HG02970 (cell line): Measurements from ENCODE around the gene CLUH.

ENCODE experiments used
- ATAC-seq: cut with Tn5 transposase; IDR thresholded peaks from one replicate; pipeline ENCODE4 v1.9.1; 2021; ENCODE audit warnings: mild to moderate bottlenecking, moderate library complexity, moderate number of reproducible peaks; ENCODE audit not compliant: unreplicated experiment, low FRiP score

Gene CLUH

DNA sequence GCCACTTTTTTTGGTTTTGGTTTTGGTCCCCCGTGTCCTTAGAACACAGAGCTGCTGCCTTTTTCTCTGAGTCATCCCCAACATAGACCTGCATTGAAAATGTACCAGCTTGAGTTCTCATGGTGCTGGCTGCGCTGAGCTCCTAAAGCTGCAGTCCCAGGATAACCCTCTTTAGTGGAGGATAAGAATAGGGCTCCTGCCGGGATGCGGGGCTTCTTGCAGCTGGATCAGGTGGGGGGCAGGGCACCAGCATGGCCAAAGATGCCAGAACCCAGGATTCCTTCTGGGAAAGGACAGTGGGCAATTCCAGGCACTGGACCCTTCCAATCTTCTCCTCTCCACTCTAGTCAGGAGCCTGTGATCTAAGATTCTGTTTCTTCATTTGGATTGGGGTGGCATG is 8.3 kb upstream of the CLUH start:
- no peak for ATAC-seq

DNA sequence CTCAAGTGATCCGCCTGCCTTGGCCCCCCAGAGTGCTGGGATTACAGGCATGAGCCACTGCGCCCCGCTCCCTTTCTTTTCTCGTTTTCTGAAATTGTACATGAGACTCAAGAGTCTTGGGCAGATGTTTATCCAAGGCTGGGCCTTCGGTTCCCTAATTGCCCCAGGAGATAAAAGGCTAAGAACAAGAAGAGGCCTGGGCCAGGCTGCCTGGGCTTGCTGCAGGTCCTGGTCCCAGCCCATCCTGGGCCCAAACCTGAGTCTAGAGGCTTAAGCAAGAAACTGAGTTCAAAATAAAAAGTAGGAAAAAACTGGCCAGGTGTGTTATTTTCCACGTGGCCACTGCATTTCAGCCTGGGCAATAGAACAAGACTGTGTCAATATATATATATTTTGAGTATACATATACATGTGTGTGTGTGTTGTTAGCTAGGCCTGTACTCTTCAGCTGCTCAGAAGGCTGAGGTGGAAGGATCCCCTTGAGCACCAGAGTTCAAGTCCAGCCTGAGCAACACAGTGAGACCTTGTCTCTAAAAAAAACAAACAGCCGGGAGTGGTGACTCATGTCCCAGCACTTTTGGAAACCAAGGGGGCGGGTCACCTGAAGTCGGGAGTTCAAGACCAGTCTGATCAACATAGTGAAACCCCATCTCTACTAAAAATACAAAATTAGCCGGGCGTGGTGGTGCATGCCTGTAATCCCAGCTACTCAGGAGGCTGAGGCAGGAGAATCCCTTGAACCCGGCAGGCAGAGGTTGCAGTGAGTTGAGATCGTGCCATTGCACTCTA is 6.8 kb upstream of the CLUH start:
- ATAC-seq = no peak

DNA sequence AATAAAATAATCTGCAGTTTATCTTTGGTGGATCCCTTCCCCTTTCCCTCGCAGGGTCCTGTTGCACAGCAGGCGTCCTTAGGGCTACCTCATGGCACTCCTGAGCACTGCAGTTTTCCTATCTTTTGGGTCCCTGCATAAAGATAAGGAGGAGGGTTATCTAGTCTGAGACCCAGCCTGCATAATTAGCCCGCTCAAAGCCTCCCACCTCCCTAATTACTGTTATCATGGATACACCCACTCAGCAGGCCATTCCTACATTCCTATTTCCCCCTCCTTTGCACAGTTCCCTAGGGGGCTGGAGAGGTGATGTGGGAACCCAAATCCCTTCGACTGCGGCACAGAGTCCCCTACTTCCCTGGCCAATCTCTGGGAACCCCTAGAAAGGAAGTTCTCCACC is 5.1 kb upstream of the CLUH start:
- no peak for ATAC-seq

DNA sequence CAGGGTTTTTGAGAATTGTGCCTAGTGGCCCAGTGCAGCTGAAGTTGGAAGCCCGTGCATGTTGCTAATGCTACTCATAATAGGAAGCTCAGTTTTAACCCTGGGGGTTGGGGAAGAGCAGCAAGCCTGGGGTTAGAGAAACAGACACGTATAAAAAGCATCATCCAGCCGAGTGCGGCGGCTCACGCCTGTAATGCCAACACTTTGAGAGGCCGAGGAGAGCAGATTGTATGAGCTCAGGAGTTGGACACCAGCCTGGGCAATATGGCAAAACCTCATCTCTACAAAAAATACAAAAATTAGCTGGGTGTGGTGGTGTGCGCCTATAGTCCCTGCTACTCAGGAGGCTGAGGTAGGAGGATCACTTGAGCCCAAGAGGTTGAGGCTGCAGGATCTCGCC is 2.3 kb upstream of the CLUH start:
- ATAC-seq = no peak

DNA sequence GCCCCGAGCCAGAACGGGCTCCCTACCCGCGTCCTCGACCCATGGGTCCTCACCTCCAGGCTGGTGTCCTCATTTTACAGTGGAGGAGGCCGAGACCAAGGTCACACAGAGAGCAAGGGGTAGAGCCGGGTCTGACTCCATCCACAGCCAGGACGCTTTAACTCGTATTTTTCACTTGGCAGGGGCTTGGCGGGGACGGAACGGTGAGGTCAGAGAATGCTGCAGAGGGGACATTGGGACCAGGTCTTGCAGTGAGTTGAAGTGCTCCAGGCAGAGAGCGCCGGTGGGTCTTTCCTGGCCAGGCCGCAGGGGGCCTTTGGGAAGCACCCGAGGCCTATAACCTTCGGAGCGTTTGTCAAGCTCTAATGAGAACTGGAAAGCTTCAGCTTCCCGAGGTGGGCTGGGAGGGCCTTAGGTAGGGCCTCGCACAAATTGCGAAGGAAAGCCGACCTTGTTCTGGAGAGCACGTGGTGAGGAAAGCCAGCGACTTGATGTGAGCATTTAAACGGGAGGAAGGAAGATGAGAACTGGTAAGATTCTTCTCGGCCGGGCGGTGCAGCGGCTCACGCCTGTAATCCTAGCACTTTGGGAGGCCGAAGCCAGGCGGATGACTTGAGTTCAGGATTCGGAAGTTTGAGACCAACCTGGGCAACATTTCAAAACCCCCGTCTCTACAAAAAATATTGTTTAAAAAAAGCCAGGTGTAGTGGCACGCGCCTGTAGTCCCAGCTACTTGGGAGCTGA is 908 bp upstream of the CLUH start:
- no peak for ATAC-seq

DNA sequence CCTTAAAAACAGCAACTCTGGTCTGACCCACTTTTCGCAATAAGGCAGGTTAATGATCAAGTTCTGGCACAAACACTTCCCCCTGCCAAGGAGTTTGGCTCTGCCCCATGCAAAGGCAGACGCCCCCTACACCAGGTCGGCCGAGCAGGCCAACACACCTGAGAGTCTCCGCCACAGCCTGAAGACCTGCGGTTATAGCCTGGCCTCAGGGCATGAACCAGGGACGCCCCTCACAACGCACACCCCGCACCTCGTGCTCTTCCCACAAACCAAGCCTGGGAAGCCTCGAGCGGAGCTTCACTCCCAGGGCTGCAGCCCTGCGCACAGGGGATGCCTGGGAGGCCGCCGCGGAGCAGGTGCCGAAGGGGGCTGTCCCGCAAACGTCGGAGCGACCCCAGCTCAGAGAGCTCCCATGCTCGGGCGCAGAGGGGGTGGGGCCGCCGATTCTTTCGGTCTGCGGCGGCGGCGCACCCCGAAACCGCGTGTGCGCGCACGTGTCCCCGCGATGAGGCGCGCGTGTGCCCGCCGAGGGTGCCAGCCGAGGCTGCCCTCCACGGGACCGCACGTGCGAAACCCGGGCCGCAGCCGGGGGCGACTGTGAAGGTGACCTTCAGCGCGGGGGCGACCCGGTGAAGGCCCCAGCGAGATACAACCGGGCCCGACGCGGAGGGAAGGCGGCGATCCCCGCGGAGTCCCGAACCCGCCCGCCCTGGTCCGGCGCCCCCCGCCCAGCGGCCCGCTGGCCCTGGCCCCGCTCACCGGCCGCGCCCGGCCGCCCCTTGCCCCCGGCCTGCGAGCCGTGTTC is 559 bp downstream of the CLUH start:
- peak; percentile 21 for ATAC-seq

DNA sequence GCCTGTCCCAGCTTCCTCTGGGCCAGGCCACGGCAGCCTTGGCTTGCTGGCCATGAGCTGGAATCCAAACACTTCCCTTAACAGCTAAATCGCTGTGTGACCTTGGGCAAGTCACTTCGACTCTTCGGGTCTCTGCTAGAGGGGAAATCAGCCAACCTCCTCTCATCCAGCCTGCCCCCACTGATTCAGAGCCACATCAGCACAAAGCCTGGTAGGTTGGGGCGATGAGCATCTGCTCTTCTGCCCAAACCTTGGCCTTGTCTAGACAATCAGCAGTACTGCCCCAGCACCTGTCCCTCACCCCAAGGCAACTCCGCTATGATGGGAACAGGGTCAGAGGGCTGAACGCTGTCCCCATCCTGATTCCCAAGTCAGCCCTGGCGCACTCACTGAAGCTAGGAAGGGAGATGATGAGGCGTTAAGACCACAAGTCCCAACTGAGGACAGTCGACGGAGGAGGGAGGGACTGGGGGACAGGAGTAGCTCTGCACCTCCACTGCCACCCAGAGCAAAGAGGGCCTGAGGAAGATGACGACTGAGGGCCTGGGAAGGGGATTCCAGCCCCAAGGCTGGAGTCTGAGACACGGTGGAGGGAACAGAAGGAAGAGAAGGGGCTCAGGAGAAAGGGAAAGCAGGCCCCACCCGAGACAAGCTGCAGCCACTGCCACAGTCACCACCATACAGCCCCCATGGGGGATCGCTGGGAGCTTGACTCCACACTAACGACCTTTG is 1.3 kb downstream of the CLUH start:
- no peak for ATAC-seq

DNA sequence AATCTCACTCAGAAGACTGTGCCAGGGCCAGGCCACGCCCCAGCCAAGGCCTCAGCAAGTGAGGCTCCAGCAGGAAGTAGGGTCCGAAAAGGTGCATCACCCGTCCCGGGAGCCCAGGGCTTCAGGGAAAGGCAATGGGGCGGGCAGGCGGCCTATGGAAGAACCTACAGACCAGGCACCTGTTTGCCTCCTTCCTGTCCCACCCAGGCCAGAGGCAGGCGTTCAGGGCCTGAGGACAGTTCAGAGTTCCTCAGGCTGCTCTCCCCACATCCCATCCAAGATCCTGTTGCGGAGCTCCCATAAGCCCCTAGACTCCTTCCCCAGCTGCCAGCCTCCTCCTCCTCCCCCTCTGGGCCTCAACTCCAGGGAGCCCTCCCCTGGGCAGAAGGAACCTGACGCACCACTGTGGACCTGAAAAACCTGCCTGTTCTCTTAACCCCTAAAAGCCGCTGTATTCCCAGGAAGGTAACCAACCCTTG is 2.3 kb downstream of the CLUH start:
- ATAC-seq = no peak

DNA sequence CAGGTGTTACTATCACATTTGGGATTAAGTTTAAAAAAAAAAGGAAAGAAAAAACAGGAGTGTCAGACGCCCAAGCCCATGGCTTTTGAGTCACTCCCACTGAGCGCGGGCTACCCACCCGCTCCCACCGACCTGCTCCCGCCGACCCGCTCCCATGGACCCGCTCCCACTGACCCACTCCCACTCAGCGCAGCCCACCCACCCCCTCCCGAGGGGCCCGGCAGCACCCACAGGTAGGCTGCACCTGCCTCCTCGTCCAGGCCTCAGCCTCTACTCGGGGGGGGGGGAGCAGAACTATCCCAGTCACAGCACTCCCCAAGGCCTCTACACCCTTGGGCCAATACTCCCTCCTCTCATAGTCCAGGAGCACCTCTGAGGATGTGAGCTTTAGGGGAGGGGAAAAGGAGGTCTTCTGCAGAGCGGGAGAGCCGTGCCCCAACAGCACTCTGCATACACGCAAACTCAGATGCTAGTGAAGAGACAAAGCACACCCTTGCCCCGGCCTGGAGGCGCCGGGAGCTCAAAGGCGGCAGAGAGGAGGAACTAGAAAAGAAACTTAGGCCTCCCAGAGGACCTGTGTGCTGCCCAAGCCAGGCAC is 2.9 kb downstream of the CLUH start:
- no peak for ATAC-seq

DNA sequence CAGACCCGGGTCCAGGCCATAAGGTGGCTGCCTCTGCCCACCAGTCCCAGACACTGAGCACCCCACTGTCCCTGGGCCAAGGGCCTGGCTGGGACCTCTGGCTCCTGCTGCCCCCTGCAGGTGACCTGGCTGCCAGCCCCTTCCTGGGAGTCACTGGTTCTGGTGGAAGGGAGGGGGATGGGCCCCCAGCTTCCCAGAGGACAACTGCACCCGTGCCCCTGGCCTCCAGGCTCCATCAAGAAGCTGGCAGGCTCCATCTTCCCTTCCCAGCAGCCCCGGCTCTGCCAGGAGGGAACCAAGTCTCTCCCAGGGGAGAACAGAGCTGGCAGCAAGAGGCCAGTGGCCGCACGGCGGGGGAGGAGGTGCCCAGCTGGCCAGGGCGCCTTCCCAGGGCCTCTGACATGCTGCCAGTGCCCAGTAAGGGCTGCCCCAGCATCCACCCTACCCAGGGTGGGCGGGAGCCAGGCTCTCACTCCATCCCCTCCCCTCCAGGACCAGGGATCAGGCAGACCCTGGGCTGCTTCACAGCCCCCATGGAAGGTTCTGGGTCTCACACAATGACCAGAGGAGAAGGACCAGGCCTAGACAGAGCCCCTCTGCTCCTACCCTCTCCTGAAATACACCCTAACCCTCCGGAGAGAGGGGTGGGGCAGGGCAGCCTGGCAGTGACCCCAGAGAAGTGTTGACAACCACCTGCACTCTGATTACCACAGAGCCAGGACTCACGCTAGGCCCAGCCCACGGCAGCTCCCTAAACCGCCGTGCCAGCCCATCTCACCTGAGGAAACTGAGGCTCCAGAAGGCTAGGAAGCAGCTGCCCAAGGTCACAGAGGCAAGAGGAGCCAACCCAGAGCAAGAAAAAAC is 3.6 kb downstream of the CLUH start:
- ATAC-seq = no peak

DNA sequence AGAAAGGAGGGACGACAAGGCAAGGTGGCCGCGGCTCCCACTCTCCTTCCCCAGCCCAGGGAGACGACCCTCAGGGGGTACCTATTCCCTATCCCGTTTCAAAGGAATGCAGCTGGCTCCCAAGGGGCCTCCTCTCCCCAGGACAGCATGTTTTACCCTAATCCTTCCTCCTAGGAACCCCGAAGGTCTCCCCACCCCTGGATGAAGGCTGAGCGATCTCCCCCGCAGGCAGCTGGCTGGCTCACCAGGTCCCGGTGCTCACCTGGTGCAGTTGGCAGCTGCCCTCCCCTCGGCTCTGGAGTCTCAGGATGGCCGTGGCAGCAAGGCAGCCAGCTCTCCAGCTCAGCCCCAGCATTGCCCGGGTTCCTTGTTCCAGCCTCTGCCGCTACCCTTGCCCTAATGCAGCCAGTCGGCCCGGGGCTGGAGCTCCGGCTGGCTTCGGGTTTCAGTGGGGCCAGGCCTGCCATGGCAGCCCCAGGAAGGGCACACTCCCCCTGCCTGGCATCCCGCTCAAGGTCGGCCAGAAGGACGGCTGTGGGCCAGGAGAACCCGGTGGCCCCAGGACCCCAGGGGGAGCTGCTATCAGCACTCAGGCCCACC is 4.6 kb downstream of the CLUH start:
- no peak for ATAC-seq

DNA sequence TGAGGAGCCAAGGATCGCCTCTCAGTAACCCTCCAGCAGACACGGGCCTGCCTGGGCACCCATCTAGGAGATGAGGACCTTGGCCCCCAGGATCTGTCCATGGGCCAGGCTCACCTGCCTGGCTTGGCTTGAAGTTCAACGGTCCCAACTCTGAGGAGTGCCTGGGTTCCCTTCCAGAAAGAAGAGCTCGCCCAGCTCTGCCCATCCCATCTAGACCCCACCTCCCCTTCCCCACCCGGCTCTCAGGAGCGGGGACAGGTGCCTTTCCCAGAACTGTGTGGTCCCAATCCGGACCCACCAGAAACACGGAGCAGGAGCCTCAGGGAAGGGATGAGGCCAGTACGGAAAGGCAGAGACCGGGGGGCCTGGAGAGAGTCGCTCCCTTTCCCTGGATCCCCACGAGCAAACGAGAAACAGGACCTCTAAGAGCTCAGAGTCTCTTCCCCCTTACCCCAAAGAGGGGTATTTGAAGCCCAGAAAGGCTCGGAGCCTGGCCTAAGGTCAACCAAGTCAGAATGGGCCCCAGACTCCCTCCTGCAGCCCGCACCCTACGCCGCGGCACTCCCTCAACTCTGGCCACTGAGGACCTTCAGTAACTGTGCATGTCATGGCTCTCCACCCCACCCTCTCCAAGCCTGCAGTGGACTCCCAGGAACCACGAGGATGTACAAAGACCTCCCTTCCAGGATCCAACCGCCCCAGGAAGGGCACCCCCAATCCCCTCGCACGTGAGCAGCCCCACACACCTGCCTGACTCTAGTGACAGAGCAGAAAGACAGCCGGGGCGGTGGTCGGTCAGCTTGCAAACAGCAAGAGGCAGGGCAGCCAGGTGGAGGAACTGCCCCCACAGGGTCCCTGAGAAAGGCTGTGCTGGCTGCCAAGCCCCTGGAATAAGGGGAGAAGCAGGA is 5.4 kb downstream of the CLUH start:
- ATAC-seq = no peak

DNA sequence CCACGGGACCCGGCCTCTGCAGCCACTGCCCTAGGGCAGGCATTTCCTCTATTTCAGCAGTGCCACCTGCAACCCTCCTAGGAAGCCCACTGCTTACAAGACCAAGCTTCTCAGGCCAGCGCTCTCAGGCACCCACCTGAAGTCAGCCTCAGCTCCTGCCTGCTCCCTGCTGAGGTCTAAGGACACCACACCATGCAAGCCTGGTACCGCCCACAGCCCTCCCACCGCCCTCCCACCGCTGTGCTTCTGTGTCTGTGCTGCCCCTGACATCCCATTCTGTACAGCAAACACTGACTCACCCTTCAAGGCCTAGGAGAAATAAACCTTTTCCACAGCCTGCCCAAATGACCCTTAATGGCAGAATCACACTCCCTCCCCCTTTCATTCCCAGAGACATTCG is 6.3 kb downstream of the CLUH start:
- no peak for ATAC-seq

DNA sequence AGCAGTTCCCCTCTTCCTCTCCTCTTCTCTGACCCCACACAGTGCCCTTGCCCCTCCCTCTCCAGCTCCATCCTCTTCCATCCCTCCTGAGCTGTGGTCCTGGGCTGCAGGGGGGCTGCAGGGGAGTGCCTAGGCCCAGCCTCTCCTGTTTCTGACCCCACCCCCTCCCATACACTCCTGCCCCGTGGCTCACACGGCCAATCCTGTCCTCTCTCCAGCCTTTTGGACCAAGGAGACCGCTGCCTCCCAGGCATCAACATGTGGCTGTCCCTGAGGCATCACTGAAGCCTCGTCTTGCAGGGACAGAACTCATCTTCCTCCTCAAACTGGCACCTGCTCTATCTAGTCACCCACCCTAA is 6.7 kb downstream of the CLUH start:
- ATAC-seq = no peak

DNA sequence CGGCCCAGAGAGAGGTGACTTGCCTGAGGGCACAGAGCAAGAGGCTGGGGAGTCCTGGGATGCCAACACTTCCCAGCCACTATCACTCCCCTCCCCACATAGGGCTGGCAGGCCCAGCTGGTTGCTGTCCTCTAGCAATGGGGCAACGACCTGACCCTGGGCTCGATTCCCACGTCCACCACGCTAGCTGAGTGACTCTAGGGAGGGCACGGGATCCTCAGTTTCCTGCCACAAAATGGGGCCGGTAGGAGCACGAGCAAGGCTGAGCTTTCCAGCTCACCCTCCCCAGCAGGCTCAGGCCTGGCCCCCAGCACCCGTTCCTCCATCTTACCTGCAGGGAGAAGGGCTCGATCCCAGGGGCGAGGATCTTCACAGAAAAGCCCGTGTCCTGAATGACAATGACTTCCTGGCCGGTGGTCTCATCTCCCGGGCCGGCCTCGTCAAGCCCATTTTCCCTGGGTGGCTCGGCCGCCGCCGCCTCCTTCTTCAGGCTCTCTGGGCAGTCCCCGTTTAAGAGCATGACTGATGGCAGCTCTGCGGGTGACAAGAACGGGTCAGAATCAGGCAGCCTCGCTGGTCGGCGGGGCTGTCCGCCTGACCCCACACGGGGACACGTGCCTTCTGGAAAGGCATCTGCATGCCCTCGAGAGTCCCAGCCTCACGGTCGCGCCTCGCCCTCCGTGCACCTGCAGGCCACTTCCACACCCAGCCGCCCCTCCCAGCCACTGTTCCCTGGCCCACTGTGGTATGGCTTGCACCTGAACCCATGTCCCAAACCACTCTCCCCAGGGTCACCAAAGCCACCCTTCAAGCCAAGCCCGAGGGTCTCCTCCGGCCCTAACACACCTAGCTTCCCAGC is 7.3 kb downstream of the CLUH start:
- ATAC-seq = no peak

DNA sequence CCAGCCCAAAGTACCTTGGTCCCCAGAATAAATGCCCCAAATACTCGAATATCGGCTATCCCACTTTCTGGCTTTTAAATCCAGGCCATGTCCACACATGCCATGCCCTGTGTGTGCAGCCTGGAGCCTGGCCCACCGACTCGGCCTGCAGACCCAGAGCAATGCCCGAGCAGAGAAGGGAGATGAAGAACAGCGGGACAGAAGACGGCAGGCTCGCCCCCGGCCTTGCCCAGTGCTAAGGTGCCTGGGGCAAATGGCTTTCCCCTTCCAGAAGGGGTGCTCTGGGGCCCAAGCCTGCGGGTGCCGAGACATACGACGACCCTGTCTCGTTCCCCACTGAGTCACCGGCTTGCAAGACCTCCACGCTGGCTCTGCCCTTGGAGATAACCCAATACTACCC is 8.0 kb downstream of the CLUH start:
- no peak for ATAC-seq

DNA sequence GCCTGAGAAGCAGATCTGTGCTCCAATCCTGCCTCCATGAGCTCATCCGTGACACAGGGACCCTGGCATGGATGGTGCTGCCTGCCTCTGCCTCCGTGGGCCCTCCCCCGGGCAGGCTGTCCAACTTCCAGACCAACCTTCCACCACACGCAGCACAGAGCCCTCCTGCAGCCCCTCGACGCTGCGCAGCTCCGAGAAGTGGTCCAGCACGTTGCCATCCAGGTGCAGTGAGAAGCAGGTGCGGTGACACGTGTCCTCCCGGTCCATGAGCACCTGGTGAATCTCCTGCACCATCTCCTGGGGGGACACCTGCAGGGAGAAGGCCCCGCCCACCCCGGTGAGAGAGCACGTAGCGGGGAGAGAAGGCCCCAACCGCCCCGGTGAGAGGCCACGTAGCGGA is 8.4 kb downstream of the CLUH start:
- ATAC-seq = no peak
